NCI-H1417 treated with DMSO at 0.1 percent for 48 hours (cell line): Measurements from ENCODE around the gene SNX9.
"Not testable (repeated sequence)": the region's sequence is repeated elsewhere in the genome, so short reads cannot be mapped to it uniquely, and the experiment has no call there.

ENCODE experiments used
- DNase-seq: peaks from one replicate; lab custom pipeline; 2025; lab: John Stamatoyannopoulos, UW

Gene SNX9

GRCh38 chr6:157954150-157955117 lies 131.4 kb downstream of the SNX9 start:
- no peak for DNase-seq

GRCh38 chr6:157955675-157956074 lies 132.6 kb downstream of the SNX9 start:
- DNase-seq = no peak

- DNase-seq = no peak
Observed at GRCh38 chr6:157956171-157956730, 133.2 kb downstream of the SNX9 start.

- no peak for DNase-seq
Observed at GRCh38 chr6:157959451-157960227, 136.6 kb downstream of the SNX9 start.

- DNase-seq = no peak
Observed at GRCh38 chr6:157961153-157961831, 138.2 kb downstream of the SNX9 start.

- DNase-seq = no peak
Observed at GRCh38 chr6:157961832-157962575, 139.0 kb downstream of the SNX9 start.

- DNase-seq = no peak
Observed at GRCh38 chr6:157962601-157963302, 139.7 kb downstream of the SNX9 start.

- no peak for DNase-seq
Observed at GRCh38 chr6:157964100-157964499, 141.1 kb downstream of the SNX9 start.

GRCh38 chr6:157965387-157965786 lies 142.3 kb downstream of the SNX9 start:
- no peak for DNase-seq

GRCh38 chr6:157966589-157966977 lies 143.5 kb downstream of the SNX9 start:
- no peak for DNase-seq

GRCh38 chr6:157967020-157967419 lies 144.0 kb downstream of the SNX9 start:
- no peak for DNase-seq

GRCh38 chr6:157967486-157967885 lies 144.4 kb downstream of the SNX9 start:
- DNase-seq = no peak

GRCh38 chr6:157972177-157972576 lies 149.1 kb downstream of the SNX9 start:
- not testable (repeated sequence) for DNase-seq

- DNase-seq = no peak
Observed at GRCh38 chr6:157974341-157974894, 151.4 kb downstream of the SNX9 start.

GRCh38 chr6:157974967-157975366 lies 151.9 kb downstream of the SNX9 start:
- no peak for DNase-seq

GRCh38 chr6:157975456-157975855 lies 152.4 kb downstream of the SNX9 start:
- DNase-seq = no peak

- DNase-seq = no peak
Observed at GRCh38 chr6:157976345-157977175, 153.5 kb downstream of the SNX9 start.

GRCh38 chr6:157977176-157977804 lies 154.2 kb downstream of the SNX9 start:
- no peak for DNase-seq
